ENCODE results near the gene MCM6. TPM values are rescaled to one million over a fixed set of nuclear protein-coding genes. Genes with fewer than 3 reads are reported as not detected.

Gene MCM6
- total RNA-seq, 2 donors from 2014 or later, result 159 to 249 TPM

GRCh38 chr2:135838502-135838901 is 37.7 kb downstream of the MCM6 start:
- H3K36me3 Mint-ChIP-seq, result peaks cover 13 to 19% of the 10 kb centered on the region in 2 donors
- H3K9me3 Mint-ChIP-seq, result no peaks in the 10 kb centered on the region
- no peak overlapping the region for H3K27ac Mint-ChIP-seq
- ATAC-seq (no peak), DNase-seq (ENCODE audit: low spot score in 2 of 2) (no peak)

DNA sequence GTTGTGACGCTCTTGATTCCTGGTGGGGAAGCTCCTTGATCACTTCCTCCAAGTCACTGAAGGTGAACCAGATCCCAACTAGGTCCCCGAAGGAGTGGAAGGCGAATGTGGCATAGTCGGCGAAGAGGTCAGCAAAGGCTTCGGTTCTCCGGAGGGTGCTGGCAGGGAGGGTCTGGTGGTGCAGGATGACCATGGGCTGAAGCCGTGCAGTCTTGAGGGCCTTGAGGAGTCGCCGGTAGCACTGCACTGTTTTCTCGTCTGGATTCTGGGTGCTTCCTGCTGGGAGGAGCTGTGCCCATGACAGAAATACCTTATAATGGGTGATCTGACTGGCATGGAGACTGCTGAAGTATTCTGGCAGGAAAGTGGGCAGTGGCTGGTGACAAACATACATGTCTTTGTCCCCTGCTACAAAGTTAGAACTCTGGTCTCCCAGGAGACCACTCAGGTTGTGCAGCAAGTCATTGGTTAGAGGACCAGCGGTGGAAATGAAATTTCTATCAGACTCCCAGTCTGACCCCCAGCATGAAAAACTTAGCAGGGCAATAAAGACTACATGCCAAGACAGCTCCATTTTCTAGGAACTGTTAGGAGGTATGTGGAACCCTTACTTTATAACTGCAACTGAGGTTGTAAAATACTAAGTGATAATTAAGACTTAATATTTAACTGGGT is 39.5 kb downstream of the MCM6 start, which contains the start of gene LCT:
TSS of gene LCT (minus strand) at position 589 of the 675 bp plus-strand sequence. CDS start at position 574, 15 bp downstream.
- Mint-ChIP-seq H3K36me3 (peaks cover 0 to 6% of the 10 kb centered on the region in 2 donors), H3K9me3 (no peaks in the 10 kb centered on the region), H3K27ac (no peak within 1 kb of the TSS)
- no peak for ATAC-seq
- DNase-seq (ENCODE audit: low spot score in 2 of 2), result no peak

GRCh38 chr2:135832891-135833290 is 43.4 kb downstream of the MCM6 start:
- H3K36me3 Mint-ChIP-seq, result no peaks in the 10 kb centered on the region

DNA sequence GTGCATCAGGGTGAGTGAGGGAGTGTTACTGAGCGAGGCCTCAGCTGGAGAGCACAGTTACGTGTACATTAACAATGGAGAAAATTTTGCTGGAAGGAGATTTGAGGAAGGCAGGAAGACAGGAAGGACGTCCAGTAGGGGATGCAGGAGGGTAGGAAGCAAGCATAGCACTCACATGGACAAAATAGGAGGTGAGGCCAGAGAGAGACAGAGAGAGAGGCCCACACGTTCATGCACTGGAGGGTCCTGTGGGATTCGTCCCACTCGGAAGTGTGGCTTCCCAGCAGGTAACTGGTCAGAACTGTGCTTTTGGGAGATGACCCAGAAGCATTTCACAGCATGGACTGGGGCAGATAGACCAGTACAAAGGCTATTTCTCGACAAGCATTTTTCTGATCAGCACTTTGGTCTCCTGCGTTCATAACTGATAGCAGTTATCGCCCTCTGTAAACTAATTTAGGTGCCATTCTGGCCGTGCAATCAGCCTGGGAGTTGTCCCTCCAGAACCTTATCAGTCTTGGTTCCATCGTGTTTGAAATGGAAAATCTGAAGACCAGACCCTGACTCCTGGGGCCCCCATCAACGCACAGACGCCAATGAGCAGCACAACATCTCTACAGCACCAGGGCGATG is 44.9 kb downstream of the MCM6 start:
- Mint-ChIP-seq H3K27ac (peak overlapping the region in 1 of 2 donors; percentile 66), H3K9me3 (no peaks in the 10 kb centered on the region), H3K36me3 (no peaks in the 10 kb centered on the region)
- DNase-seq (ENCODE audit: low spot score in 2 of 2) (no peak), ATAC-seq (no peak)

More at GRCh38 chr2:135832891-135833290, 43.4 kb downstream of the MCM6 start:
- no peak overlapping the region for H3K27ac Mint-ChIP-seq
- ATAC-seq (no peak), DNase-seq (ENCODE audit: low spot score in 2 of 2) (no peak)
- H3K9me3 Mint-ChIP-seq, result no peaks in the 10 kb centered on the region

DNA sequence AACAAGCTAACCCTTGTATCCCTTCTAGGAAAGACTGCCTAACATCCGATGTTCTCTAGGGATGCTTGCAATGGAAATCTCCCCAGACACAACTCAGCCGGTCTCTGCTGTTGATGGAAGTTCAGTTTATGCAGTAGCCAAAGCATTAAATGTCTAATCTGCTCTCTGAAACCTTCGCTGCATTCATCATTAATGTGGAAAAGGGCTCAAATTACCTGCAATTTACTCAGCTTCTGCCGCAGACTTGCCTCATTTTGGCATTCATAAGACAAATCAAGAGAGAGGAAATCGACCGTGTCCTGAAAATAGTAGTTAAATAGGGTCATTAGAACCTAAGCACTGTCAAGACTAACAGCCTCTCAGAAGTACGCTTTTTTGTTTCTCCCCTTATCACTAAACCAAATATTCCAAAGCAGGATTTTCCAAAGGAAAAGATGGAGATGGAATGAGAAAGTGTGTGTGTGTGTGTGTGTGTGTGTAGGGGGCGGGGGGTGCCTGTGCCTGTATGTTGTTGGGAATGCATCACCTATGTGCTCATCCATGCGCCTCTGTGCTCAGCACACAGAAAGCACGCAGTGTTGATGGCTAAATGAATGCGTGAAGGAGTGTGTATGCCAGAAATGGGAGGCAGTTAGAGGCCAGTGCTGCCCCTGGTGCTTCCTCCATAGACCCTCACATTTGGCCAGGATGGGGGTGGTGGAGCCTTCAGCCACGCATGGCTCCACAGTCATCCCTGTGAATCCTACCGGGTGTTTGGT is 46.7 kb downstream of the MCM6 start:
- Mint-ChIP-seq H3K27ac (no peak overlapping the region), H3K9me3 (no peaks in the 10 kb centered on the region), H3K36me3 (no peaks in the 10 kb centered on the region)
- no peak for DNase-seq (ENCODE audit: low spot score in 2 of 2)
- ATAC-seq, result no peak

DNA sequence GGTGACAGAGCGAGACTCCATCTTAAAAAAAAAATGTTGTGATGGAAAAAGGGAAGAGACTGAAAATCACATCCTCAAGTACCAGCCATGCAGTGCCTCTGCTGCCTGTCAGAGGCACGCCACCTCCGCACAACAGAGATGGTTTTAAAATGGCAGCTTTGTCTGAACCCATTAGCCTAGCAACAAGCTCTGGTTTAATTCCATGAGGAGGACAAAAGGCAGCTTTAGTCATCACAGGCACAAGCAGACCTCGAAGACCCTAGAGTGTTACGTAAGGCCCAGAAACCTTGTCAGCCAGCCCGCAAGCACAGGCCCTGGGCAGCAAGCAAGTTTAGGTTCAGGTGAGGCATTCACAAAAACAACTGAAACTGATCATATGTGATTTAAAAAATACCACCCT is 49.7 kb downstream of the MCM6 start:
- H3K27ac Mint-ChIP-seq, result no peak overlapping the region
- H3K9me3 Mint-ChIP-seq, result peaks cover 6 to 13% of the 10 kb centered on the region in 2 donors
- peaks cover 19 to 27% of the 10 kb centered on the region in 2 donors for H3K36me3 Mint-ChIP-seq
- no peak for DNase-seq (ENCODE audit: low spot score in 2 of 2)
- no peak for ATAC-seq

- peaks cover 21 to 33% of the 10 kb centered on the region in 2 donors for H3K36me3 Mint-ChIP-seq
- no peak for DNase-seq (ENCODE audit: low spot score in 2 of 2)
- ATAC-seq, result no peak
- H3K9me3 Mint-ChIP-seq, result peaks cover 6 to 13% of the 10 kb centered on the region in 2 donors
- no peak overlapping the region for H3K27ac Mint-ChIP-seq
Observed at GRCh38 chr2:135825550-135826176, 50.6 kb downstream of the MCM6 start.

GRCh38 chr2:135825131-135825530 is 51.1 kb downstream of the MCM6 start:
- DNase-seq (ENCODE audit: low spot score in 2 of 2) (no peak), ATAC-seq (no peak)
- H3K27ac Mint-ChIP-seq, result peak overlapping the region in 1 of 2 donors; percentile 22
- peaks cover 6 to 13% of the 10 kb centered on the region in 2 donors for H3K9me3 Mint-ChIP-seq
- H3K36me3 Mint-ChIP-seq, result peaks cover 21 to 33% of the 10 kb centered on the region in 2 donors

- ATAC-seq (no peak), DNase-seq (ENCODE audit: low spot score in 2 of 2) (no peak)
- H3K27ac Mint-ChIP-seq, result no peak overlapping the region
- peaks cover 6 to 13% of the 10 kb centered on the region in 2 donors for H3K9me3 Mint-ChIP-seq
- peaks cover 21 to 33% of the 10 kb centered on the region in 2 donors for H3K36me3 Mint-ChIP-seq
Observed at GRCh38 chr2:135822855-135823254, 53.4 kb downstream of the MCM6 start.

- Mint-ChIP-seq H3K9me3 (peaks cover 6 to 13% of the 10 kb centered on the region in 2 donors), H3K36me3 (peaks cover 21 to 33% of the 10 kb centered on the region in 2 donors), H3K27ac (peak overlapping the region in 1 of 2 donors; percentile 88)
- no peak for DNase-seq (ENCODE audit: low spot score in 2 of 2)
- no peak for ATAC-seq
Observed at GRCh38 chr2:135821190-135821589, 55.1 kb downstream of the MCM6 start.

- peaks cover 6 to 13% of the 10 kb centered on the region in 2 donors for H3K9me3 Mint-ChIP-seq
Observed at GRCh38 chr2:135820003-135820618, 56.1 kb downstream of the MCM6 start.

DNA sequence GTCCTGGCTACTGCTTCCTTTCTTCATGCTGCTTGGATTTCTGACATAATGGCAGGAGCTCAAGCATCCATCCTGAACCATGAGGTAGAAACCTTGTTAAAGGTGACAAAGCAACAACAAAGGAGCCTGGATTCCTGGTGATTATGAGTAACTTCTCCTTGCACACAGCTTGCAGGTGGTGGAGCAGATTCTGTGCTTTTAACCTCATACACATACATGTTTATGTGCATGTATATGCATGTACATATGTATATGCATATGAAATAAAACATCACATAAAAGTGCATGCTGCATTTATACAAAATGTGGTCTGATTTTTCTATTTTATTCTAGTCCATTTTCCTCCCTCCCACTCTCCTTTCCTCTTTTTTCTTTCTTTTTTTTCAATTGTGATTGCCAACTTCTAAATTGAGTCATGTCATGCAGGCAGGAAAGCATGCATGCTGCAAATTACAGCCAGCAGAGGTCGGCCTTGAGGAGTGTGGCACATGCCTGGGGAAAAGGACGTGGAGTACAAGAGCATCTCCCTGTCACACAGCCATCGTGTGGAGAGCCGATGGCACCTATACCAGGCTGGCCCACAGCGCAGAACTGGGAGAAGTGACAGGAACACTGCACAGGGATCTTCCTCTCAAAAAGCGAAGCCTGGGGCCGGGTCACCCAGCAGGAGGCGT is 57.2 kb downstream of the MCM6 start:
- H3K9me3 Mint-ChIP-seq, result peaks cover 8 to 15% of the 10 kb centered on the region in 2 donors
- DNase-seq (ENCODE audit: low spot score in 2 of 2) (peak in 1 of 2 donors; percentile 46), ATAC-seq (peak in 1 of 2 donors; percentile 32)
- peaks cover 23 to 42% of the 10 kb centered on the region in 2 donors for H3K36me3 Mint-ChIP-seq
- peak overlapping the region in 1 of 2 donors; percentile 88 for H3K27ac Mint-ChIP-seq

More at GRCh38 chr2:135820003-135820618, 56.1 kb downstream of the MCM6 start:
- DNase-seq (ENCODE audit: low spot score in 2 of 2) (peak; percentile 82 to 84), ATAC-seq (peak; percentile 94)
- Mint-ChIP-seq H3K36me3 (peaks cover 21 to 36% of the 10 kb centered on the region in 2 donors), H3K27ac (peak overlapping the region; percentile 88 to 97)

DNA sequence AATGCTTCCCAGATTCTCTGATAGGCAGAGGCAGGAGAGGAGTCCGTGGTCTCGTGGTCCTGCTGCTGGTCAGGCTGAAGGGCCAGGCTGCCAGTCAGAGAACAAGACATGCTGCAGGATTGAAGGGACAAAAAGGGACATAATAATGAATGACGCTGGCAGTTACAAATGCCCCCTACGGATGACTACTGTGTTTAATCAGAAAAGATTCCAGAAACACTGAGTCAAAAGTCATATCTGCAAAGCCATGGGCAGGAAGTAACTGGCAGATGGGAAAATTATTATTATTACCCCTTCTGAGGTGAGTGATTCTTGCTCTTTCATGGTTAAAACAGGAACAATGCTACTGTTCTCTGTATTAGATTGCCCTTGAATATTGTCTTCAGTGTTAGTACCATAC is 58.3 kb downstream of the MCM6 start:
- no peak overlapping the region for H3K27ac Mint-ChIP-seq
- no peak for ATAC-seq
- DNase-seq (ENCODE audit: low spot score in 2 of 2), result no peak
- H3K9me3 Mint-ChIP-seq, result peaks cover 16% of the 10 kb centered on the region in 2 donors
- H3K36me3 Mint-ChIP-seq, result peaks cover 27 to 36% of the 10 kb centered on the region in 2 donors

DNA sequence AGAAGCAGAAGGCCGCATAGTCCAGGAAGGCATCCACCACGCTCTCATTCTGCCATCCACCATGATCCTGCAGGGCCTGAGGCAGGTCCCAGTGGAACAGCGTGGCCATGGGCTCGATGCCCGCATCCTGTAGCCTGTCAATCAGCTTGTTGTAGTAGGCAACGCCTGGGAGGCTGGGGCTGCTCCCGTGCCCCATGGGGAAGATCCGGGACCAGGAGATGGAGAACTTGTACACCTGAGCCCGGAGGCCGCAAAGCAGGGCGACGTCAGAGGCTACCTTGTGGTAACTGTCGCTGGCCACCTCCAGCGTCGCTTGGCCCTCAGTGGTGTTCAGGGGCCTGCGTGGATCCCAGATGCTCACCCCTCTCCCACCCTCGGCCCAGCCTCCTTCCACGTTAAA is 58.8 kb downstream of the MCM6 start:
- no peak for DNase-seq (ENCODE audit: low spot score in 2 of 2)
- Mint-ChIP-seq H3K27ac (peak overlapping the region in 1 of 2 donors; percentile 53), H3K36me3 (peaks cover 23 to 31% of the 10 kb centered on the region in 2 donors), H3K9me3 (peaks cover 15 to 16% of the 10 kb centered on the region in 2 donors)
- no peak for ATAC-seq

DNA sequence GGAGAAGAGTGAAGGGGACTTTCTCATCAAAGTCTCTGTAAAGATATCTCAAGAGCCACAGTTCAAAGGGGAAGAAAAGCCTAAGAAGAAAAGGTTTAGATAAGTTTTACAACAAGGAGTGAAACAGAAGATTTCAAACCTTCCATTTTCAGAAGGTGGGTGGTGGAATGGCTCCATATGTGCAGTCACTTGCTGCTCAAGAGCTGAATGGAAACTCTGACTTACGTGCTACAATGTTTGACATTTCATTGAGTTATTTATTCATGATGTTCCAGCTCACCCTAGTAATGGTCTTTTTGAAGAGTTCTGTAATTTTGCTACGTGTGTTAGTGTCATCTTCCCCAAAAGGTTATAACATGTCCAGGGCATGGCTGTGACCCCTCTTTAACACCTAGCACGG is 61.0 kb downstream of the MCM6 start:
- ATAC-seq, result peak; percentile 15 to 39
- Mint-ChIP-seq H3K27ac (peak overlapping the region; percentile 72 to 73), H3K9me3 (peaks cover 16 to 21% of the 10 kb centered on the region in 2 donors), H3K36me3 (peaks cover 15 to 18% of the 10 kb centered on the region in 2 donors)
- DNase-seq (ENCODE audit: low spot score in 2 of 2), result no peak

Measured in activated naive CD4-positive, alpha-beta T cell treated with anti-CD3 and anti-CD28 coated beads, Interleukin-2, amount 50 U/mL, for 72 hours (primary cell).